NCI-H446 (cell line): ENCODE data around the gene BCOR.
A peak's percentile ranks its signal among the peaks of the same experiment; 100 is the strongest.

ENCODE experiments used
- DNase-seq, 2 experiments: peaks; one replicate each; lab custom pipeline; 2025; lab: John Stamatoyannopoulos, UW

BCOR gene

DNA sequence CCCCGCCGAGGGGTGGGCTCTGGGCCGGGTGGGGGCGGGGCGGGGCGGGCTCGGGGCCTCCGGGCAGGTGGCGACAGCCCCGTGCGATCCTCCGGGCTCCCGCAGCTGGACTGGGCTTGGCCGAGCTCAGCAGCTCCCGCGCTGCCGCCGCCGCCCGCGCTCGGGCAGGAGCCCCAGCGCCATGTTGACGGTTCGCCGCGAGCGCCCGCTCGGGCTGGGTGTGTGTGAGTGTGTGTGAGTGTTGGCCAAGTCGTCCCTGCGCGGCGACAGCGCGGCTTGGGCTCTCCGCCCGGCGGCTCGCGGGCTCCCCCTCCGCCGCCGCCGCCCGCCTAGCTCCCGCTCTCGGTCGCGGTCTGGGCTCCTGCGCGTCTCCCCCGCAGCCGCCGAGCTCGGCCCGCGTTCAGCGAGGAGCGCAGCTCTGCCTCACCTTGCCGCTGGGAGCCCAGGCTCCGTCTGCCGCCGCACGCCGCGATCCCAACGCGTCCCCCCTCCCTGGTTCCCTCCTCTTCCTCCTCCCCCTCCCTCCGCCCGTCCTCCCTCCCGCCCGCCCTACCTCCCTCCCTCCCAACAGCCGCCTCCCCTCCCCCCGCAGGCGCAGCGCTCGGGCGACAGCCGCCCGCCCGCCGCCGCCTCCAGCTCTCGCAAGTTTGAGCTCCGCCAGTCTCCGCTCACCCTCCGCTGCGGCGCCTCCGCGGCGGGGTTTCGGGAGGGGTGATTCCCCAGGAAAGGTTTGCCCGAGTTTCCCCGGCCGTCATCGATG, at the start of gene BCOR:
BCOR (minus strand) TSS at position 455 of the 760 bp plus-strand sequence. CDS start 20,029 bp downstream, outside the sequence.
- peak; percentile 31 to 72 for DNase-seq

GRCh38 chrX:40147126-40147952, 49.6 kb upstream of the BCOR start:
- DNase-seq = no peak

- DNase-seq = peak in 1 of 2 experiments; percentile 34
Measured at GRCh38 chrX:40146262-40147125, 48.7 kb upstream of the BCOR start.

DNA sequence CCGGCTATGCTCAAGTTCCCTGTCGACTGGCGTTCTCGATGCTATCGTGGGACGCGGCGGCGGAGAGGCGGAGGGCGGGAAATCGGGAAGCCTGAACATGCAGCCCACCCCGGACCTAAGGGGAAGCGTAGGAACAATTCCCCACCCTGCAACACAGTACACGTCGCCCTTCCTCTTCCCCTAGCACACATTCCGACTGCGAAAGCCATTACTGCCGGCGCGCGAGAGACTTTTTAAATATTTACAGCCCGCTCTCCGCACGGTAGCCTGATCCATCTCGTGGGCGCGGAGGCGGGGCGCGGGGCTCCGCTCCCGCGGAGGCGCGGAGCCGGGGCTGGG, 48.1 kb upstream of the BCOR start:
- peak in 1 of 2 experiments; percentile 5 for DNase-seq

DNA sequence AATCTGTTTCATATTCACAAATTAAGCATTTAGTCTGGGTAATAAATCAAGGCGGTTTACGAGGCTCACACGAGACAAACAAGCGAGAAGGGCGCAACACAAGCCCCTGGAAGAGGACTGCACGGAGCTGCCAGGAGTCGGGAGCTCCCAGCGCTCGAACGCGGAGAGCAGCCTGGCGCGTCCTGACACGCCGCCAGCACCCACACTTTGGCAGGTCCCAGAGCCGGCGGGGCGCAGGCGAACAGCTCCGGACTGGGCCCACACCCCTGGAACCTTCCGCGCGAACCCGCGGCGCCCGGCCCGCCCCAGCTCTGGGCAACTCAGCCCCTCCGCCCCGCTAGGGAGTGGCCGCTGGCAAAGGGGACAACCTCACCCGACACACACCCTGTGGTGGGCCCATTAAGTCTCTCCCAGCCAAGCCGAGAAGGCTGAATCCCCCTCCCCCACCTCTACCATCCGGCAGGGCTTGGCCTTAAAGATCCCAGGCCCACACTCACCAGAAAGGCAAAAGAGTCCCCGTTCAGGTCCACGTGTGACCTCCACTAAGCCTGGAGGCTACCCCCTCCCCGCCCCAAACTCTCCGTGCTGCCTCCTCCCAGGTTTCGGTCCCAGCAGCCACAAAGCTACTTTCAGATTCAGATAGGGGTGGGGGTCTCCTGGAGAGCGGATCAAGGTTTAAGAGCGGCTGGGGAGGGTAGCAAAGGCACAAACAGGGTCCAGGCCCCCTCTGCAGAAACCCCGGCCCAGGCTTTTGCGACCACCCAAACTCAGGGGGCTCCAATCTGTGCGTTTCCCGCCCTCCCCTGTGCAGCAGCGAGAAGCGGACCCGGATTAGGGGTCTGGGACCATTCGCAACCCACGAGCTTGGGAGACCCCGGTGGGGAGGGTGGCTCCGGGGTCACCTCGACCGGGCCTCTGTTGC, 47.5 kb upstream of the BCOR start:
- DNase-seq = peak in 1 of 2 experiments; percentile 50

- no peak for DNase-seq
Measured at GRCh38 chrX:40144576-40144975, 46.8 kb upstream of the BCOR start.

- DNase-seq = no peak
Measured at GRCh38 chrX:40143987-40144386, 46.2 kb upstream of the BCOR start.

DNA sequence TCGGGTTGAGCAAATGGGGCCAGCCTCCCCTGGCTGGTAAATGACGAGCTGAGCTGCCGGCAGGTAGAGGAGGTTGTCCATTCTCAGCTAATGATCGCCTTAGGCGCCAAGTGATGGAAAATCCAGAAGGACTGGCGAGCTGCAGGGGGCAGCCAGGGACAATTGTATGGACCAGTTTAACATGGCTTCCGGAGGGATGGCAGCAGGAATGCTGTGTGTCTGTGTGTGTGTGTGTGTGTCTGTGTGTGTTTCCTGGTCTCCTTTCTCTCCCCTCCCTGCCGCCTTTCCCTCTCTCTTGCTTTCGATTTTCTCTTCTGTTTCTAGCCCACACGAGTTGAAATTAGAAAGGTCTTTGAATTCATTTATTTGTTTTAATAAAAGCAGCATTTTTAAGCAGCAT, 45.2 kb upstream of the BCOR start:
- DNase-seq = no peak

GRCh38 chrX:40142417-40142816, 44.7 kb upstream of the BCOR start:
- no peak for DNase-seq

- peak in 1 of 2 experiments; percentile 6 for DNase-seq
Measured at GRCh38 chrX:40140706-40141499, 43.1 kb upstream of the BCOR start.

- peak in 1 of 2 experiments; percentile 19 for DNase-seq
Measured at GRCh38 chrX:40132751-40133150, 35.0 kb upstream of the BCOR start.

DNA sequence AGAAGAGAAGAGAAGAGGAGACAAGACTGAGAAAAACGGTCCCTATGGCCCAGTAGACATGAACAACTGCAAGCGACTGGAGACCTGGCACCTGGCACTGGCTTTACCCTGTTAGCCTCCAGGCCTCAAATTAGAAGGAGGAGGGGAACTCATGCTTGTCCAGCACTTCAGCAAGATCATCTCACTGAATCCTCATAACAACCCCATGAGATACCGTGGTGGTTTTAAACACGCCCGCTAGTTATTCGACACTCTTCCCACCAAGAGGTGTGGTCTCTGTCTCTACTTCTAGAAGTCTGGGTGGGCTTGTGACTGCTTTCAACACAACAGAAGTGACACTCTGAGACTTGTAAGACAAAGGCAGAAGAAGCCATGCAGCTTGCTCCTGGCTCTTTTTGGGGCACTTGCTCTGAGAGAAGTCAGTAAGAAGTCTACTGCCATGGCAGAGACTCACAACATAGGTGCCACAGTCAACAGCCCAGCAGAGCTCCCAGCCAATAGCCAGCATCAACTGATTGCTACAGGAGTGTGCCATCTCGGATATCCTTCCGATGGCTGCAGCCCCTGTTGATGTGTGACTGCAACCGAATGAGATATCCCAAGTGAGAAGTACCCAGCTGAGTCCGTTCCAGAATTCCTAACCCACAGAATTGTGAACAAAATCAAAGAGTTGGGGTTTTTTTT, 34.0 kb upstream of the BCOR start:
- no peak for DNase-seq

DNA sequence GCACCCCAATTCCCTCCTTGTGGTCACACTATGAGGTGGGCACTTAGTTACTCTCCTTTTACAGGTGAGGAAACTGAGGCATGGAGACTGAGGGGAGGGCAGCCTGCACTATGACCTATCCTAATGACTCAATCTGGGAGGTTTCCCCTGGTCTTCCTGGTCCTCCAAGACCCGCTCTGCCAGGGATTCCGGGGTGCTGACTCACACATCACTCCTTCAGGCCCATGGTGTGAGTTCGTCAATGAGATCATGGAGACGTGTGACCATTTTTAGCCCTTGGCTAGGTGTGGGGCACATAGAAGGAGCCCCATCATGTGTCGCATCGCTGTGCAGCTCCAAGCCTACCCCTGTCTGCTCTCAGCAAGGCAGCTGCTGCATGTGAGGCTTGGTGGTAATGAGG, 32.4 kb upstream of the BCOR start:
- no peak for DNase-seq

DNA sequence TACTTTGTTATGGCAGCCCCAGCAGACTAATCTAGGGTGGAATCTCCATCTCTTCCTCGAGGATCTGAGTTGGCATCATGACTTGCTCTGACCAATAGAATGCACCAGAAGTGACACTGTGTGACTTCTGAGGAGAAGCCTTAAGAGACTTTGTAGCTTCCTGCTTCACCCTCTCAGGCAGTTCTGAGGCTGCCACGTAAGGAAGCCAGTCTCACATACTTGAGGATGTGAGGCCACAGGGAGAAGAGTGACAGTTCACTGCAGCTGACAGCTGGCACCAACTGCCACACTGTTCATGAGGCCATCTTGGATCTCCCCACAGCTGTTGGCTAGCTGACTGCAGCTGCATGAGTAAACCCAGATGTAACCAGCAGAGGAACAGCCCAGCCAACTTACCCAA, 29.3 kb upstream of the BCOR start:
- DNase-seq = no peak

- DNase-seq = no peak
Measured at GRCh38 chrX:40122487-40122886, 24.7 kb upstream of the BCOR start.

- DNase-seq = no peak
Measured at GRCh38 chrX:40121618-40122017, 23.9 kb upstream of the BCOR start.

DNA sequence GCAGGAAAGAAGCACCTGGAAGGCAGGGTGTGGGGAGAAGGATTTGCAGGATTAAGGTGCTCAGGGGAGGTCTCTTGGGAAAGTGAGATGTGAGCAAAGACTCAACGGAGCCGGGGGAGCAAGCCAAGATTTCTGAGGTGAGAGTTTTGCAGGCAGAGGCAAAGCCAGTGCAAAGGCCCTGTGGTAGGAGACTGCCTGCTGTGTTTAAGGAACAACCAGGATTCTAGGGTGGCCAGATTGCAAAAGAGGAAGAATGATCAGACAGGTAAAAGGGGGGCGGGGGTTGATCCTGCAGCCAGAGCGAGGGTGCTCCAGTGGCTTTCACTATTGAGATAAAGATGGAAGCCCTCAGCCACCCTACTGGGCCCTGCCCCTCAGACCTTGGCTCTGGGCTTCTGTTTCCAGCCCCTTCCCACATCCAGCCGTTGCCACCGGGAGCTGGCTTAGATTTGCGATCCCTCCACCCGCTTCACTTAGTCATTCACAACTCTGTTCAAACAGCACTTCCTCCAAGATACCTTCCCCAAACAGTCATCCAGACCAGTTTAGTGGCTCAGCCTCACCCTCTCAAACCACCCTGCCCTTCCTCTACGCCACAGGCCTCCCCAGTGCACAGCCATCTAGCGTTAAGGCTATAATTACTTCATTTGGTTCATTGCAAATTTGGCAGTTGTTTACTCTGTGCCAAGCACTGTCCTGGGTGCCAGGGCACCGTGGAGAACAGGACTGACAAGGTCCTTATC, 23.3 kb upstream of the BCOR start:
- DNase-seq = no peak

DNA sequence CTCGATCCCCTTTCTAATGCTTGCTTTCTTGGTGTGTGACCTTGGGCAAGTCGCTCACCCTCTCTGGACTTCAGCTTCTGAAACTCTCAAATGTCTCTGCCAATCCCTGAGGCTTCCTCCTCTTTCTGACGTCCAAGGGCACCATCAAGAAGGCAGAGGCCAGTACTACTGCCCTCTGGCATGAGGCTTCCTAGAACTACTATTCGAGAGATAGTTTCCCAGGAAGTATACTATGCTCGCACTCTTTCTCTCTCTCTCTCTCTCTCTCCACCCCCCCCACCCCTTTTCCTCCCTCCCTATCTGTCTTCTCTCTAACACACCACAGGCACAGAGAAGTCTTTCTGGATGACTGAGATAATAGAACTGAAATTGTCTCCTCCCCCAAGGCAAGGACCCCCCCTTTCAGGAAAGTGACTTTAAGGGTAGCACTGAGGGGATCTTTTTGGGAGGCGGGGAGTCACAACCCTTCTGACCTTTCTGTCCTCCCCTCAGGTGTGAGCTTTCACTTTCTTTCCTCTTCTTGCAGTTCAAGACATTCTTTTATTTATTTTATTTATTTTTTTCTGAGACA, 20.0 kb upstream of the BCOR start:
- DNase-seq = no peak

DNA sequence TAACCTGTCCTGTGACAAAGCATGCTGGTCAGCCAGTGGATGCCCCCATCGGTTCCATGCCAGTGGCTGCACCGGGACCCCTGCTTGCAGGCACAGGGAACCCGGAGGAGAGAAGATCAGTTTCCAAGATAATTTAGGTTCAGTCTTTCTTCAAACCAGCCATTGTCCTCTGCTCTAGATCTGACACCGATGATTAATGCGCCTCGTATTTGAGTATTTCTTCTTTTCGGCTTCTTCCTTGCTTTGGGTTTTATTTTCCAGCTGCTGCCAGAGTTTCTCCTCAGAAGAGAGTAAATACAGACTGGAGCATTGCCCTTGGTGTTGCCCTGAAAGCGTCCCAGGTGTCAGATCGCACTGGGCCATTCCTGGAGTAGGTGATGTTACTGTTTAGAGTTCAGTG, 19.2 kb upstream of the BCOR start:
- DNase-seq = no peak
